OCI-M2 (cell line): Measurements from ENCODE around the gene RAB4B.
"Not testable (repeated sequence)": the region's sequence is repeated elsewhere in the genome, so short reads cannot be mapped to it uniquely, and the experiment has no call there.

ENCODE experiments used
- DNase-seq: peaks from one replicate; lab custom pipeline; 2025; ENCODE audit not compliant: unreplicated experiment; lab: John Stamatoyannopoulos, UW

Gene RAB4B

GRCh38 chr19:40778706-40779284 is 748 bp downstream of the RAB4B start:
- DNase-seq: no peak

GRCh38 chr19:40780582-40780981 is 2.5 kb downstream of the RAB4B start:
- no peak for DNase-seq

- no peak for DNase-seq
Measured at GRCh38 chr19:40781140-40781539, 3.1 kb downstream of the RAB4B start.

- no peak for DNase-seq
Measured at GRCh38 chr19:40783711-40784110, 5.7 kb downstream of the RAB4B start.

GRCh38 chr19:40784146-40784545 is 6.1 kb downstream of the RAB4B start:
- not testable (repeated sequence) for DNase-seq

- DNase-seq: no peak
Measured at GRCh38 chr19:40785526-40785925, 7.5 kb downstream of the RAB4B start.

- no peak for DNase-seq
Measured at GRCh38 chr19:40786060-40787037, 8.3 kb downstream of the RAB4B start.

GRCh38 chr19:40791349-40791748 is 13.3 kb downstream of the RAB4B start:
- no peak for DNase-seq

- no peak for DNase-seq
Measured at GRCh38 chr19:40791996-40792395, 13.9 kb downstream of the RAB4B start.

- no peak for DNase-seq
Measured at GRCh38 chr19:40797166-40797962, 19.3 kb downstream of the RAB4B start.

- peak; percentile 86 for DNase-seq
Measured at GRCh38 chr19:40797963-40798682, 20.1 kb downstream of the RAB4B start.

- peak; percentile 96 for DNase-seq
Measured at GRCh38 chr19:40798683-40799557, 20.9 kb downstream of the RAB4B start, which contains the start of gene EGLN2. Gene EGLN2 (plus strand): TSS chr19:40799191. CDS start chr19:40800573, 1,382 bp downstream.

GRCh38 chr19:40799558-40800338 is 21.7 kb downstream of the RAB4B start:
- DNase-seq: no peak

- DNase-seq: no peak
Measured at GRCh38 chr19:40800339-40800996, 22.4 kb downstream of the RAB4B start.

GRCh38 chr19:40800997-40801377 is 22.9 kb downstream of the RAB4B start:
- DNase-seq: no peak

- no peak for DNase-seq
Measured at GRCh38 chr19:40801426-40802299, 23.6 kb downstream of the RAB4B start.
